DND-41 (cell line): ENCODE results near the gene COL23A1.

Experiments
- ATAC-seq: fragments of 200-7000 bp; cut with Tn5 transposase; 3 replicates; pipeline ENCODE4 v1.9.1; 2021; ENCODE audit warnings: low read depth; ENCODE audit not compliant: insufficient read depth
- DNase-seq: peaks from one replicate; pipeline ENCODE4 v3.0.0-alpha.2; 2020
- H2AFZ ChIP-seq: 2 replicates; pipeline ENCODE4 v1.6.0; 2012; ENCODE audit warnings: low read depth, low read length
- H3K27ac ChIP-seq: 2 replicates; pipeline ENCODE4 v1.5.1; 2012; ENCODE audit warnings: low read length, inconsistent platforms
- H3K27me3 ChIP-seq: fragments of 200-600 bp; sonication (generic); 2 replicates; pipeline ENCODE4 v1.6.0; 2012; ENCODE audit warnings: low read length, mild to moderate bottlenecking, inconsistent platforms; ENCODE audit not compliant: insufficient read depth, poor library complexity
- H3K36me3 ChIP-seq: 2 replicates; pipeline ENCODE4 v1.5.1; 2012; ENCODE audit warnings: low read length, inconsistent platforms; ENCODE audit not compliant: insufficient read depth
- H3K4me1 ChIP-seq: 2 replicates; pipeline ENCODE4 v1.5.1; 2012; ENCODE audit warnings: mild to moderate bottlenecking, low read length; ENCODE audit not compliant: insufficient read depth
- H3K4me2 ChIP-seq: 2 replicates; pipeline ENCODE4 v1.6.0; 2012; ENCODE audit warnings: mild to moderate bottlenecking, moderate library complexity, low read length, inconsistent platforms; ENCODE audit not compliant: insufficient read depth
- H3K4me3 ChIP-seq, 2 experiments: fragments of 200-600 bp in 1 of 2; shearing (Covaris generic) in 1 of 2; 2 replicates each; pipeline ENCODE4 v1.5.1; 2012 to 2016; ENCODE audit warnings: inconsistent platforms in 2 of 2, low read length in 2 of 2, mild to moderate bottlenecking in 2 of 2, low read depth in 1 of 2, moderate library complexity in 1 of 2
- H3K79me2 ChIP-seq: 2 replicates; pipeline ENCODE4 v1.6.0; 2012; ENCODE audit warnings: low read length, inconsistent platforms; ENCODE audit not compliant: insufficient read depth
- H3K9ac ChIP-seq: 2 replicates; pipeline ENCODE4 v1.6.0; 2012; ENCODE audit warnings: low read depth, mild to moderate bottlenecking, inconsistent platforms, low read length, moderate library complexity
- H3K9me3 ChIP-seq: 2 replicates; pipeline ENCODE4 v1.5.1; 2012; ENCODE audit warnings: low read length, moderate library complexity, mild to moderate bottlenecking, inconsistent platforms; ENCODE audit not compliant: insufficient read depth, severe bottlenecking
- H4K20me1 ChIP-seq: 2 replicates; pipeline ENCODE4 v1.6.0; 2012; ENCODE audit warnings: low read length; ENCODE audit not compliant: insufficient read depth
- CTCF ChIP-seq: IDR thresholded peaks from 2 replicates; pipeline ENCODE4 v1.5.1; 2012; ENCODE audit warnings: borderline replicate concordance, low read length, moderate library complexity, mild to moderate bottlenecking; ENCODE audit not compliant: poor library complexity, severe bottlenecking; ENCODE audit errors: extremely low read depth
- EZH2 ChIP-seq: IDR thresholded peaks from 3 replicates; pipeline ENCODE4 v1.6.1; 2012; ENCODE audit warnings: borderline replicate concordance, low read depth, mild to moderate bottlenecking, moderate library complexity, low read length, inconsistent platforms; ENCODE audit not compliant: severe bottlenecking

COL23A1 gene

GRCh38 chr5:178235588-178235974 lies 354.6 kb downstream of the COL23A1 start:
- ATAC-seq (no peak), DNase-seq (no peak)
- H3K79me2 ChIP-seq: peaks cover 19% of the 10 kb centered on the region
- H3K27ac ChIP-seq: no peak overlapping the region
- H3K9me3 ChIP-seq: no peaks in the 10 kb centered on the region
- no peak overlapping the region for H3K9ac ChIP-seq
- H3K4me3 ChIP-seq: no peak overlapping the region
- no peak for TF ChIP-seq CTCF
- no peak for TF ChIP-seq EZH2
- no peak overlapping the region for H3K4me2 ChIP-seq
- H3K4me1 ChIP-seq: peaks cover 27% of the 10 kb centered on the region
- H4K20me1 ChIP-seq: peaks cover 15% of the 10 kb centered on the region
- no peak overlapping the region for H2AFZ ChIP-seq
- no peaks in the 10 kb centered on the region for H3K27me3 ChIP-seq
- H3K36me3 ChIP-seq: peaks cover 16% of the 10 kb centered on the region

GRCh38 chr5:178234750-178235587 lies 355.2 kb downstream of the COL23A1 start:
- Histone ChIP-seq H2AFZ (peak overlapping the region; percentile 64), H3K36me3 (peaks cover 22% of the 10 kb centered on the region), H3K4me2 (no peak overlapping the region; the same call in 1 of the 2 replicates), H3K9ac (peak overlapping the region; percentile 30; the same call in 1 of the 2 replicates), H3K4me3 (no peak overlapping the region), H3K4me1 (peaks cover 34% of the 10 kb centered on the region), H3K27ac (no peak overlapping the region), H3K79me2 (peaks cover 25% of the 10 kb centered on the region), H3K9me3 (no peaks in the 10 kb centered on the region), H3K27me3 (no peaks in the 10 kb centered on the region), H4K20me1 (peaks cover 21% of the 10 kb centered on the region)
- DNase-seq: peak; percentile 83
- TF ChIP-seq EZH2 (no peak), CTCF (peak; percentile 90)
- peak; percentile 51 for ATAC-seq

GRCh38 chr5:178234121-178234749 lies 356.0 kb downstream of the COL23A1 start:
- no peak for DNase-seq
- no peak for ATAC-seq
- peaks cover 32% of the 10 kb centered on the region for H3K79me2 ChIP-seq
- H3K4me1 ChIP-seq: peaks cover 37% of the 10 kb centered on the region
- no peaks in the 10 kb centered on the region for H3K9me3 ChIP-seq
- peaks cover 28% of the 10 kb centered on the region for H4K20me1 ChIP-seq
- H3K36me3 ChIP-seq: peaks cover 29% of the 10 kb centered on the region
- no peak overlapping the region for H2AFZ ChIP-seq
- no peak overlapping the region for H3K4me3 ChIP-seq
- no peak overlapping the region for H3K9ac ChIP-seq
- TF ChIP-seq CTCF (no peak), EZH2 (no peak)
- H3K27ac ChIP-seq: no peak overlapping the region
- no peaks in the 10 kb centered on the region for H3K27me3 ChIP-seq
- H3K4me2 ChIP-seq: no peak overlapping the region
